GM19397 (cell line): ENCODE data around the gene PRKCE.
A peak's percentile ranks its signal among the peaks of the same experiment; 100 is the strongest.

ENCODE experiments used
- ATAC-seq: cut with Tn5 transposase; IDR thresholded peaks from one replicate; pipeline ENCODE4 v1.9.1; 2021; ENCODE audit warnings: mild to moderate bottlenecking, moderate library complexity; ENCODE audit not compliant: unreplicated experiment

PRKCE gene

DNA sequence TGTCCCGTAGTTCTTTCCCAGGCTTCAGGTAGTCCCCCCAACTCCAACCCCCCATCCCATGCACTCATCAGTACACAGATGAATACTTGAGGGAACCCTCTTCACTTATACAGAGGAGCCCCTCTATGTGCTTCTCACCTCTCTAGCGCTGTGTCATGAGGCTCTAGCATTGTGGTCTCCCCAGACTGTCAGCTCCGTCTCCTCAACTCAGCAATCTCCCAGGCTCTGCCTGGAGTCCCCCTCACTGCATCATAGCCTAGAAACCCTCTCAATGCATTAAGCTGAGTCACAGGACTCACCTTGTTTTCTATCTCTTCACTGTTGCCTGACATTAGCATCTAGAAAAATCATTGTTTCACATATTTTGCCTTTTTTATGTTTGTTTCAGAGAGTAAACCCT lies 20.2 kb upstream of the PRKCE start:
- ATAC-seq = no peak

GRCh38 chr2:45631955-45632354 lies 19.5 kb upstream of the PRKCE start:
- ATAC-seq = no peak

GRCh38 chr2:45634223-45634622 lies 17.3 kb upstream of the PRKCE start:
- ATAC-seq = no peak

- ATAC-seq = no peak
These were observed 15.5 kb upstream of the PRKCE start for GRCh38 chr2:45636008-45636407.

GRCh38 chr2:45637440-45637839 lies 14.0 kb upstream of the PRKCE start:
- no peak for ATAC-seq

- ATAC-seq = no peak
These were observed 10.9 kb upstream of the PRKCE start for GRCh38 chr2:45640576-45640975.

- no peak for ATAC-seq
These were observed 8.4 kb upstream of the PRKCE start for GRCh38 chr2:45643095-45643494.

GRCh38 chr2:45643543-45644542 lies 7.6 kb upstream of the PRKCE start:
- ATAC-seq = peak; percentile 85

DNA sequence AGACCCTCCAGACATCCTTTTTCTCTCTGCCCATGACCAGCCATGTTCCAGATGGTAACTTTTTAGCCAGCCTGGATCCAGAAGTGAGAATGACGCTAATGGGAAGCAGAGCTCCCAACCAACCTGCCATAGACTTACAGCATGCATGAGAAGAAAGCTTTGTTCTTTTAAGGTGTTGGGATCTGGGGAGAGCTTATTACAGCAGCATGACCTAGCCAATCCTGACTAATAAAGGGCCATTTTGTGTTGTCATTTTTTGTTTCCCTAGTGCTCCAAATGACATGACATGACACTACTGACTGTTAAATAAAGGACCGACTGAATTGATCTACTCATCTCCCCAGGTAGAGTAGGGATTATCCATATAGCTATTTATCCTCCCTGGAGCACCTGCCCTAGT lies 5.2 kb upstream of the PRKCE start:
- no peak for ATAC-seq

- no peak for ATAC-seq
These were observed 4.1 kb upstream of the PRKCE start for GRCh38 chr2:45647356-45647755.

DNA sequence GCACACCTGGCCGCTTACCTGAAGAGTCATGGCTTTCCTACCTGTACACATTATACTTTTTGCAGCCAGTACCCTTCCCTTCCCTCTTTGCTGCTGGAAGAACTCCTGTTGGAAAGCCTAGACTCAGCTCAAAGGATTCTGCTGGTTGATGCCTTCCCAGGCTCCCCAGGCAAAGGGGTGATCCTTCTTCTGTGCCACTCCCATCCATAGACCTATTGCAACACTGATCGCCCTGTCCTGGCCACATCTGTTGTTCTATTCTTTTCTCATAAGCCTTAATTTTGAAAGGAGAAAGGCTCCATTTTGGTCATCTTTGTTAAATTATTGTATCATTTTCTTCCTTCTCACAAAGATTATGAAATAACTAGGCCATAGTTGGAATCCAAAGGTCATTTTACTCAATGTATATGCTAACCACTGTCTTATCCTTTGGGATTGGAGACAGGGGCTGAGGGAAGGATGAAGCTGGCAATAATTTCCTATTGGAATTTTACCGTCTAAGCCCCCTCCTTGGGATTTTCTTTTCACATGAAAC lies 3.4 kb upstream of the PRKCE start:
- no peak for ATAC-seq

DNA sequence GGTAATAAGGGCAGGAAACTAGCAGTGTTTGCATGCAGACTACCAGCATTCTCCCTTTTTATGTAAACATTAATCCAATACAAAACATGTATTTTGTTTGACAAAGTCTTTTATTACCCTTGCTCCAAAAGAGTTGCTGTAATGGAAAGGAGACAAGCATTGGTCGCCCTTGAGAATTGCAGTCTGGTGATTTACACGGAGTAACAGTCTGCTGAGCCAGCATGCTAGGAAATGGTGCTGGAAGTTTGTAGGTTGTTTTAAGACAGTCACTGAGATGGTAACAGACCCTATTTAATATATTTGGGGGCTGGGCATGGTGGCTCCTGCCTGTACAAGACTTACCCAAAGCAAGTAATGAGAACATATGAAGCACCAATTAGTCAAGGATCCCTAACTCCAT lies 2.8 kb upstream of the PRKCE start:
- ATAC-seq = no peak

GRCh38 chr2:45649462-45649857 lies 2.0 kb upstream of the PRKCE start:
- ATAC-seq = no peak

- peak; percentile 28 for ATAC-seq
These were observed 1.3 kb upstream of the PRKCE start for GRCh38 chr2:45649858-45650811.

DNA sequence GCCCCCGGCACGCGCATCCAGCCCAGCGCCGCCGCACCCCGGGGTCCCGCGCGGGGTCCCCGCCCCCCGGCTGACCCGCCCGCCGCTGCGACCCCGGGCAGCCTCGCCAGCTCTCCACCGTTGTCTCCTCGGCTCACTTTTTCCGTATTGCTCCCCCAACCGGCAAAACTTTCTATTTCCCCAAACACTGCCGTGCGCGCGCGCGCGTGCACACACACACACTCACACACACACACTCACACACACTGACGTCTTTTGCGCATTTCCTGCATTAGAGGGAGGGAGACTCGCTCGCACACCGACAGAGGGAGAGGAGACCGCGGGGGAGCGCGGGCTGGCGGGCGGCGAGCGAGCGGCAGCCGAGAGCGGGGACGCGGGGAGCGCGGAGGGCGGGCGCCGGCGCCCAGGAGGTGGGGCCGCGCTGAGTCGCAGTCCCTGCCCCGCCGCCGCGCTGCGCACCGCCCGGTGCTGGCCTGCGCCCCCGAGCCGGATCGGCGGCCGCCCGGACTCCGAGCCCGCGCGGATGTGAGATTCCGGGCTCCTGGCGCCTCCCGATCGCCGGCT lies 542 bp upstream of the PRKCE start:
- ATAC-seq = peak; percentile 70

GRCh38 chr2:45652090-45653031 lies 886 bp downstream of the PRKCE start:
- ATAC-seq = no peak

- no peak for ATAC-seq
These were observed 1.8 kb downstream of the PRKCE start for GRCh38 chr2:45653122-45653913.

GRCh38 chr2:45654250-45654649 lies 2.8 kb downstream of the PRKCE start:
- ATAC-seq = no peak

- no peak for ATAC-seq
These were observed 10.4 kb downstream of the PRKCE start for GRCh38 chr2:45661828-45662227.
